Progenitor cell of endocrine pancreas (in vitro differentiated cells): Measurements from ENCODE around the gene CBX6. TPM values are rescaled to one million over a fixed set of nuclear protein-coding genes. Genes with fewer than 3 reads are reported as not detected.

ENCODE experiments used
- DNase-seq: peaks from one replicate; pipeline ENCODE4 v3.0.0; 2021; ENCODE audit warnings: low spot score; ENCODE audit not compliant: unreplicated experiment
- H3K27ac Mint-ChIP-seq: 2 replicates; pipeline ENCODE4 v1.8.0; 2021; ENCODE audit warnings: mild to moderate bottlenecking, moderate library complexity, mixed read lengths
- H3K27me3 Mint-ChIP-seq: 2 replicates; pipeline ENCODE4 v1.8.0; 2021; ENCODE audit warnings: mixed read lengths
- H3K36me3 Mint-ChIP-seq: 2 replicates; pipeline ENCODE4 v1.8.0; 2022; ENCODE audit warnings: mixed read lengths; ENCODE audit not compliant: insufficient read depth
- H3K4me1 Mint-ChIP-seq: 2 replicates; pipeline ENCODE4 v1.8.0; 2021; ENCODE audit warnings: low read depth, mixed read lengths
- H3K4me3 Mint-ChIP-seq: 2 replicates; pipeline ENCODE4 v1.8.0; 2021; ENCODE audit warnings: low read depth, mild to moderate bottlenecking, moderate library complexity, mixed read lengths
- H3K9me3 Mint-ChIP-seq: 2 replicates; pipeline ENCODE4 v1.8.0; 2021; ENCODE audit warnings: low read depth, mixed read lengths
- total RNA-seq: library from RNA; stranded (reverse); gene quantifications from 2 replicates; pipeline ENCODE4 v1.2.1, GENCODE V29; 2021
- TF ChIP-seq, protein P1 (sequence below): fragments of 200-600 bp; sonication (generic); IDR thresholded peaks from one replicate; pipeline ENCODE4 v1.5.0; 2021; ENCODE audit warnings: antibody characterized with exemption, mild to moderate bottlenecking; ENCODE audit not compliant: unreplicated experiment

The CBX6 gene
- total RNA-seq, 1 donor from 2014 or later = 38.8 TPM

DNA sequence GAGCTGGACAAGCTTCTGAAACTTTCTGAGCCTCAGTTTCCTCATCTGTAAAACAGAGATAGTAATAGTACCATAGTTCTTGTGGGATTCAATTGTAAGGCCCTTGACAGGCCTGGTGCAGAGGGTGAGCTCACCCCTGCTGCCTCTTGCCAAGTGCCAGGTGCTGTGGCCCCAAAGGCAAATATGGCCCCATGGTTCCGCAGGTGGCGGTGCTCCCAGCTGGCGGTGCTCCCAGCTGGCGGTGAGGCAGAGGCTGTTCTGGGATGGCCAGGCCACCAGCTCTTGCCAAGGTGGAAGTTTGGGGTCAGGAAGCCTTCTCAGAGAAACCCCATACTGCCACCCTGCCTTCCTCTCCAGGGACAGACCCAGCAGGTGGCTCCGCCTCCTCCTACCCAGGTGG is 37.0 kb downstream of the CBX6 start:
- Mint-ChIP-seq H3K4me3 (no peak overlapping the region), H3K27me3 (peaks cover 35% of the 10 kb centered on the region), H3K36me3 (no peaks in the 10 kb centered on the region), H3K4me1 (no peaks in the 10 kb centered on the region), H3K27ac (no peak overlapping the region), H3K9me3 (no peaks in the 10 kb centered on the region)
- no peak for DNase-seq
- TF ChIP-seq, protein P1, sequence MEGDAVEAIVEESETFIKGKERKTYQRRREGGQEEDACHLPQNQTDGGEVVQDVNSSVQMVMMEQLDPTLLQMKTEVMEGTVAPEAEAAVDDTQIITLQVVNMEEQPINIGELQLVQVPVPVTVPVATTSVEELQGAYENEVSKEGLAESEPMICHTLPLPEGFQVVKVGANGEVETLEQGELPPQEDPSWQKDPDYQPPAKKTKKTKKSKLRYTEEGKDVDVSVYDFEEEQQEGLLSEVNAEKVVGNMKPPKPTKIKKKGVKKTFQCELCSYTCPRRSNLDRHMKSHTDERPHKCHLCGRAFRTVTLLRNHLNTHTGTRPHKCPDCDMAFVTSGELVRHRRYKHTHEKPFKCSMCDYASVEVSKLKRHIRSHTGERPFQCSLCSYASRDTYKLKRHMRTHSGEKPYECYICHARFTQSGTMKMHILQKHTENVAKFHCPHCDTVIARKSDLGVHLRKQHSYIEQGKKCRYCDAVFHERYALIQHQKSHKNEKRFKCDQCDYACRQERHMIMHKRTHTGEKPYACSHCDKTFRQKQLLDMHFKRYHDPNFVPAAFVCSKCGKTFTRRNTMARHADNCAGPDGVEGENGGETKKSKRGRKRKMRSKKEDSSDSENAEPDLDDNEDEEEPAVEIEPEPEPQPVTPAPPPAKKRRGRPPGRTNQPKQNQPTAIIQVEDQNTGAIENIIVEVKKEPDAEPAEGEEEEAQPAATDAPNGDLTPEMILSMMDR = no peak

DNA sequence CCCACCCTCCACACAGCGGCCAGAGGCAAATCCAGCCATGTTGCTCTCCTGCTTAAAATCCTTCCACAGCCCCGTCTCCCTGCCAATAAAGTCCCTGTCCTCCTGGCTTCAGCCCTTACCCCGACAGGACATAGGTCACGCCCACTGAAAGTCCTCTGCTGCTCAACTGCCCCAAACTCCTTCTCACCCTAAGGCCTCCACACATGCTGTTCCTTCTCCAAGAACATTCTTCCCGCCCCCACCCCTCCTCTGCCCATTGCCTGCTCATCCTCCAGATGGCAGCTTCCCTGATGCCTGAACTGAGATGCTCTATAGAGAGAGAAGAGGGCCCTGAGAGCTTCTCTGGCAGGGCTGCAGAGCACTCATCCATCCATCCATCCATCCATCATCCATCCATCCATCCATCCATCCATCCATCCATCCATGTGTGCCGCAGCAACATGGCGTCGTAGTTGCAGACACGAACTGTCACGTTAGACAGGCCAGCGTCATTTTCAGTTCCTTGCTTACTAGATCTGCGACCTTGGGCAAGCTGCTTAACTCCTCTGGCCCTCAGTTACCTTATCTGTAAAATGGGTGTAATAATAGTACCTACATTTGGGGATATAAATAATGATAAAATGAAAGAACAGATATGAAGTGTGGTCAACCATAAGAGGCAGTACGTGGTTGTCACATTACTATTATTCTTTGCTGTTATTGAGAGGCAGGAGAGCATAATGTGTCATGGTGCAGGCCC is 37.6 kb downstream of the CBX6 start:
- no peaks in the 10 kb centered on the region for H3K4me1 Mint-ChIP-seq
- H3K27ac Mint-ChIP-seq = no peak overlapping the region
- no peak for DNase-seq
- H3K4me3 Mint-ChIP-seq = no peak overlapping the region
- H3K36me3 Mint-ChIP-seq = no peaks in the 10 kb centered on the region
- TF ChIP-seq, protein P1 = no peak
- H3K27me3 Mint-ChIP-seq = peaks cover 29% of the 10 kb centered on the region
- H3K9me3 Mint-ChIP-seq = no peaks in the 10 kb centered on the region

DNA sequence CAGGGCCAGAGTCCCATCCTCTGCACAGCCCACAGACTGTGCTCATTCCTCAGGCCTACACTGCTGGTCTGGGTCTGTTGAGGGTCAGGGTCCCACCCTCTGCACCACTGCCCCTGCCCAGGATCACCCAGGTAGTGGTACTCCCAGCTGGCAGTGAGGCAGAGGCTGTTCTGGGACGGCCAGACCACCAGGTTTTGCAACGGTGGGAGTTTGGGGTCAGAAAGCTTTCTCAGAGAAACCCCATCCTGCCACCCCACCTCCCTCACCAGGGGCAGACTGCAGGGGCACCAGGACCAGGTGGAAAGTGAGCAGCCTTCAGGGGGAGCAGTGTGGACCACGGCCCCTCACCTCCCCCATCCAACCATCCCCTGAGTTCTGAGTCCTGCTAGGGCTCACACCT is 39.0 kb downstream of the CBX6 start:
- no peaks in the 10 kb centered on the region for H3K4me1 Mint-ChIP-seq
- no peaks in the 10 kb centered on the region for H3K9me3 Mint-ChIP-seq
- H3K4me3 Mint-ChIP-seq = no peak overlapping the region
- TF ChIP-seq, protein P1 = no peak
- DNase-seq = no peak
- H3K36me3 Mint-ChIP-seq = no peaks in the 10 kb centered on the region
- no peak overlapping the region for H3K27ac Mint-ChIP-seq
- H3K27me3 Mint-ChIP-seq = peaks cover 27% of the 10 kb centered on the region

DNA sequence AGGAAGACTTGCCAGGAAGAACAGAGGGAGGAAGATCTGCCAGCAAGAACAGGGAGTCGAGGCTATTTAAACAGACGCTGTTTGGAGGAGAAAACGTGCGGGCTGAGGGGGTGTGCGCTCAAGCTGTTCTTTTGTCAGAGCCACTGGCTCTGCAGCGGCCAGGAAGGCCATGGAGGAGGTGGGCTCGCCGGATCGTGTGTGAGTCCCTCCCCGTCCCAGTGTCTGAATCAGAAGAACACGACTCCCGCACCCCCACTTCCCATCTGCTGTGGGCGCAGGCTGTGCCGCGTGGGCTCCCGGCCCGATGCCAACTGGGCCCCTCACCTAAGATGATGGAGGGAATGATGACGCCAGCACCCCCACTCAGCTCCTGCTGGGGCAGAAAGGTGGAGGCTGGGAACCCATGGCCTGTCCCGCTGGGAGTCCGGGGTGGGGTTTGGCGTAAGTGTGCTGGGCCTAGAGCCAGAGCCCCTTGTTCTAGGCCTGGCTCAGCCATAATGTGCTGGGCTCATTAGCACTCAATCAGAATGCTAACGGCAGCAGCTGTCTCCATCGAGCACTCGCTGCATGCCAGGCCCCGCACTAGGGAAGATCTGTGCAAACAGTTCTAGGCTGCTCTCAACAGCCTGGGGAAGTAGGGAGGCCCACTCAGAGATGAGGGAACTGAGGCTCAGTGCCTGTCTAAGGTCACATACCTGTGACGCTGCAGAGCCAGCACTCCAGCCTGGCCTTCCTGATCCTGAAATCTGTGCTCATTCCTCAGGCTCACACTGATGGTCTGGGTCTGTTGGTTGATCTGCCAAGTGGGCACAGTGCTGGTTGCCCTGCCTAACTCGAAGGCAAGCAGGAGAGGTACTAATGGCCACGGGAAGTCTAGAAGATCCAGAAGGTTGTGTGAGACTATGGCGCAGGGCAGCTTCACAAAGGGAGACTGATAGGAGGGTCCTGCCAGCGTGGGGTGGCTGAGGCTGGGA is 39.7 kb downstream of the CBX6 start:
- H3K9me3 Mint-ChIP-seq = no peaks in the 10 kb centered on the region
- DNase-seq = no peak
- no peaks in the 10 kb centered on the region for H3K4me1 Mint-ChIP-seq
- TF ChIP-seq, protein P1 = no peak
- H3K27ac Mint-ChIP-seq = no peak overlapping the region
- no peak overlapping the region for H3K4me3 Mint-ChIP-seq
- H3K36me3 Mint-ChIP-seq = no peaks in the 10 kb centered on the region
- peaks cover 25% of the 10 kb centered on the region for H3K27me3 Mint-ChIP-seq

DNA sequence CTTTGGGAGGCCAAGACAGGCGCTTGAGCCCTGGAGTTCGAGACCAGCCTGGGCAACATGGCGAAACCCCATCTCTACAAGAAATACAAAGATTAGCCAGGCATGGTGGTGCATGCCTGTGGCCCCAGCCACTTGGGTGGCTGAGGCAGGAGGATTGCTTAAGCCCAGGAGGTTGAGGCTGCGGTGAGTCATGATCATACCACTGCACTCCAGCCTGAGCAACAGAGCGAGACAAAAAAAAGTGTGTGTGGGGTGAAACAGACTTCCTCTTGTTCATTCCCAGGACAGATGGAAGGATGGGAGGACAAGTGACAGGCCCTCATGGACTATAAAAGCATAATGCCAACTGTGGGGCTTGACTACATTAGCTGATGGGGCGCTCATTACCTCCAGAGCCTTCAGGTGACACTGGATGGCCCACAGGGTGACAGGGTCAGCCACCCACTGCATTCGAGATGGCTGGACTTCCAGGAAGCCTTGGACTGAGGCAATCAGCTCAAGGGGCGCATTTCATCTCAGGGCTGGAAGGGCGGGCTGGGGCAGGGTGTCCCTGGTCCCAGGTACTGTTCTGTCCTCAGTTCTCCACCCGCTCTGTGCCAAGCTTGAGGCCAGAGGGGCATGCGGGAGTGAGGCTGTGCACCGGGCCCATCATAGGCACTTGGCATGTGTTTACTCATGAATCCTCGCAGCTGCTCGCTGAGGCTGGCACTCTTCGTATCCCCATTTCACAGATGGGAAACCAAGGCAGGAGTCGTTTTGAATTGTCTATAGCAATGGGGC is 40.7 kb downstream of the CBX6 start:
- H3K27ac Mint-ChIP-seq = no peak overlapping the region
- peaks cover 22% of the 10 kb centered on the region for H3K27me3 Mint-ChIP-seq
- no peak for DNase-seq
- TF ChIP-seq, protein P1 = no peak
- no peaks in the 10 kb centered on the region for H3K4me1 Mint-ChIP-seq
- no peak overlapping the region for H3K4me3 Mint-ChIP-seq
- H3K36me3 Mint-ChIP-seq = no peaks in the 10 kb centered on the region
- H3K9me3 Mint-ChIP-seq = no peaks in the 10 kb centered on the region
